ENCODE results near the gene SMARCE1. TPM values are rescaled to one million over a fixed set of nuclear protein-coding genes. Genes with fewer than 3 reads are reported as not detected.

SMARCE1 gene
- total and polyA plus RNA-seq, 2 of the 4 experiments (the other 2 are of a cell fraction): 66.2 to 119 TPM

DNA sequence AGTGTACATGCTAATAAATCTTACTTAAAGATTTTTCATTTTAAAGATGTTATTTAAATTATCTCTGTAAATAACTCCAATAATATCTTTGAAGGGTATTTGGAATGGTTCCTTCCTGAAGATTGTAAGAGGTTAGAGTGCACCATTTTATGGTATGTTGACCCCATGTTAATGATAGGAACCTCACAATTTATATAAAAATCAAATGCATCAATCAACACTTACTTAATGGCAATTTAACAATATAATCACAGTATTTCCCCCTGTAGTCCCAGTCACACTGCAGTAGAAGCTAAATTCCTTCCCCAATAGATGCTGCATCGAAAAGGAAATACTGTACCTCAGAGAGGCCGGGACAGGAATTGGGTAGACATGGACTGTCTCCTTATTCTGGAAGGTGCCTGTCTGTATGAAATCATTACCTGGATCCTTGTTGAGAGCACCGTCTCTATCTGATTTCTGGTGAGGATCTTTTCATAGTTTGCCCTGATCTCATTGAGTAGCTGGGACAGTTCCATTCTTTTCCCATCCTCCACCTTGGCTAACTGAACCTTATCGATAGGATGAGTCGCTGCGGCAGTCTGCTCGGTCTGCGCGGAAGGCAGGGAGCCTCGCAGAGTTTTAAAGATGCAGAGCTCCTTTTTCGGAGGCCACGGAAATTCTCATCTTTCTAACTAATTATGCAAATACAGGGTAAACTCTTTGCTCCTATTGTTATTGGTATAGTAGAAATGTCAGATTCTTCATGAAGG is 17.1 kb upstream of the SMARCE1 start, which contains the start of gene KRT222:
Gene KRT222 (minus strand): TSS at position 596 of the 752 bp plus-strand sequence. CDS start 78 bp downstream, at position 518.
- no peak within 1 kb of the TSS for H3K9ac ChIP-seq (ENCODE audit: low read depth, low read length)
- no peak within 1 kb of the TSS for H3K4me3 ChIP-seq (ENCODE audit: insufficient read depth, low read depth, low read length)
- intact Hi-C loops (cut with micrococcal nuclease): no loop called here
- H2BK120ac ChIP-seq (ENCODE audit: low read depth, low read length): no peak within 1 kb of the TSS
- peaks cover 4% of the 10 kb centered on the region; the same call in 1 of the 2 replicates for H3K9me3 ChIP-seq (ENCODE audit: control insufficient read depth, insufficient read depth, low read length)
- H3K4me2 ChIP-seq (ENCODE audit: low read depth, low read length): peak within 1 kb of the TSS; percentile 17
- H3K9me1 ChIP-seq (ENCODE audit: insufficient read depth, low read length): no peaks in the 10 kb centered on the region
- no peak within 1 kb of the TSS for H2BK5ac ChIP-seq (ENCODE audit: low read depth, low read length, poor library complexity, severe bottlenecking)
- H2AFZ ChIP-seq (replicated peaks; ENCODE audit: low read length, poor library complexity): no peak within 1 kb of the TSS
- H3K79me1 ChIP-seq (ENCODE audit: low read depth in 1 of 2, low read length in 2 of 2): no peaks in the 10 kb centered on the region
- no peak within 1 kb of the TSS for H3K18ac ChIP-seq (ENCODE audit: low read depth, low read length)
- no peak within 1 kb of the TSS for H3K56ac ChIP-seq (ENCODE audit: extremely low read depth, insufficient read depth, low read length)
- H2BK15ac ChIP-seq (ENCODE audit: low read depth, low read length): no peak within 1 kb of the TSS
- H3K4me1 ChIP-seq (ENCODE audit: control insufficient read depth, insufficient read depth, low read length): no peaks in the 10 kb centered on the region
- H2AK9ac ChIP-seq (replicated peaks; ENCODE audit: low read depth, low read length, poor library complexity): no peak within 1 kb of the TSS
- H3K27me3 ChIP-seq (ENCODE audit: control insufficient read depth, insufficient read depth, low read length): peaks cover 45% of the 10 kb centered on the region
- H4K91ac ChIP-seq (ENCODE audit: insufficient read depth, low read depth, low read length): no peak within 1 kb of the TSS
- H3K14ac ChIP-seq (replicated peaks; ENCODE audit: low read depth, low read length): no peak within 1 kb of the TSS
- in situ Hi-C loops (cut with MboI; ENCODE audit: low sequenced_read_pairs): no loop called here
- H3K27ac ChIP-seq (ENCODE audit: insufficient read depth, low read length): no peak within 1 kb of the TSS
- BruUV-seq (replicated peaks): no TSS peak
- ATAC-seq (ENCODE audit: low read depth) (no peak), DNase-seq (no peak)
- TF ChIP-seq CEBPB (IDR thresholded peaks at IDR 0.05; ENCODE audit: low read depth, low read length) (no peak), RFX5 (IDR thresholded peaks at IDR 0.05; ENCODE audit: low read depth, low read length) (no peak), MAFK (IDR thresholded peaks at IDR 0.05; ENCODE audit: low read depth, low read length) (no peak), NFE2L2 (IDR thresholded peaks at IDR 0.05; ENCODE audit: low read depth, low read length) (no peak), FOS (IDR thresholded peaks at IDR 0.05; ENCODE audit: low read depth, low read length) (no peak), SMC3 (IDR thresholded peaks at IDR 0.05; ENCODE audit: low read depth, low read length) (no peak), BHLHE40 (IDR thresholded peaks at IDR 0.05; ENCODE audit: low read depth, low read length) (no peak), RAD21 (IDR thresholded peaks at IDR 0.05; ENCODE audit: low read length) (no peak), POLR2A (IDR thresholded peaks at IDR 0.05; ENCODE audit: low read depth, low read length) (no peak), MAZ (IDR thresholded peaks at IDR 0.05; ENCODE audit: borderline replicate concordance, low read depth, low read length) (no peak), RCOR1 (IDR thresholded peaks at IDR 0.05; ENCODE audit: insufficient replicate concordance, low read length) (no peak), MXI1 (IDR thresholded peaks at IDR 0.05; ENCODE audit: borderline replicate concordance, low read depth, low read length) (no peak), CTCF (conservative IDR thresholded peaks at IDR 0.05; ENCODE audit: low read depth, low read length) (no peak)
- TF ChIP-seq, protein P1, sequence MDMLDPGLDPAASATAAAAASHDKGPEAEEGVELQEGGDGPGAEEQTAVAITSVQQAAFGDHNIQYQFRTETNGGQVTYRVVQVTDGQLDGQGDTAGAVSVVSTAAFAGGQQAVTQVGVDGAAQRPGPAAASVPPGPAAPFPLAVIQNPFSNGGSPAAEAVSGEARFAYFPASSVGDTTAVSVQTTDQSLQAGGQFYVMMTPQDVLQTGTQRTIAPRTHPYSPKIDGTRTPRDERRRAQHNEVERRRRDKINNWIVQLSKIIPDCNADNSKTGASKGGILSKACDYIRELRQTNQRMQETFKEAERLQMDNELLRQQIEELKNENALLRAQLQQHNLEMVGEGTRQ (IDR thresholded peaks at IDR 0.05; ENCODE audit: low read depth, low read length): no peak
- TF ChIP-seq, protein P2, sequence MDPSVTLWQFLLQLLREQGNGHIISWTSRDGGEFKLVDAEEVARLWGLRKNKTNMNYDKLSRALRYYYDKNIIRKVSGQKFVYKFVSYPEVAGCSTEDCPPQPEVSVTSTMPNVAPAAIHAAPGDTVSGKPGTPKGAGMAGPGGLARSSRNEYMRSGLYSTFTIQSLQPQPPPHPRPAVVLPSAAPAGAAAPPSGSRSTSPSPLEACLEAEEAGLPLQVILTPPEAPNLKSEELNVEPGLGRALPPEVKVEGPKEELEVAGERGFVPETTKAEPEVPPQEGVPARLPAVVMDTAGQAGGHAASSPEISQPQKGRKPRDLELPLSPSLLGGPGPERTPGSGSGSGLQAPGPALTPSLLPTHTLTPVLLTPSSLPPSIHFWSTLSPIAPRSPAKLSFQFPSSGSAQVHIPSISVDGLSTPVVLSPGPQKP (IDR thresholded peaks at IDR 0.05; ENCODE audit: borderline replicate concordance, low read depth, low read length): no peak
- no peak within 1 kb of the TSS for H4K8ac ChIP-seq (ENCODE audit: low read depth in 2 of 2, low read length in 2 of 2)
- H3K23ac ChIP-seq (ENCODE audit: low read depth, low read length): no peak within 1 kb of the TSS
- H4K20me1 ChIP-seq (ENCODE audit: insufficient read depth, low read length): no peaks in the 10 kb centered on the region
- H4K5ac ChIP-seq (ENCODE audit: low read depth, low read length): no peak within 1 kb of the TSS
- no peak within 1 kb of the TSS for H2AK5ac ChIP-seq (ENCODE audit: low read depth, low read length)
- H2BK20ac ChIP-seq (ENCODE audit: low read depth, low read length): no peak within 1 kb of the TSS
- no peaks in the 10 kb centered on the region for H3K36me3 ChIP-seq (ENCODE audit: control insufficient read depth, insufficient read depth, low read length)
- dilution Hi-C loops (cut with HindIII; ENCODE audit: low sequenced_read_pairs, unreplicated experiment): no loop called here
- no peak within 1 kb of the TSS for H3K4ac ChIP-seq (ENCODE audit: low read depth, low read length)
- WGBS, 2 experiments (ENCODE audit: extremely low coverage in 2 of 2, insufficient read length in 1 of 2): no CpG with 5 or more reads among the region's 12 CpGs
- CTCF ChIA-PET: interaction anchor here (1.2 kb wide), 1 partner anchor 18 kb away, joined by 3 read pairs; no protein-coding TSS in a partner anchor
- POLR2A ChIA-PET (ENCODE audit: unreplicated experiment): no interaction called here

Data from IMR-90 (cell line).